HG03439 (cell line): ENCODE results near the gene TPD52L3.

ENCODE experiments used
- ATAC-seq: cut with Tn5 transposase; IDR thresholded peaks from one replicate; pipeline ENCODE4 v1.9.1; 2021; ENCODE audit warnings: mild to moderate bottlenecking, moderate library complexity; ENCODE audit not compliant: unreplicated experiment

Gene TPD52L3

DNA sequence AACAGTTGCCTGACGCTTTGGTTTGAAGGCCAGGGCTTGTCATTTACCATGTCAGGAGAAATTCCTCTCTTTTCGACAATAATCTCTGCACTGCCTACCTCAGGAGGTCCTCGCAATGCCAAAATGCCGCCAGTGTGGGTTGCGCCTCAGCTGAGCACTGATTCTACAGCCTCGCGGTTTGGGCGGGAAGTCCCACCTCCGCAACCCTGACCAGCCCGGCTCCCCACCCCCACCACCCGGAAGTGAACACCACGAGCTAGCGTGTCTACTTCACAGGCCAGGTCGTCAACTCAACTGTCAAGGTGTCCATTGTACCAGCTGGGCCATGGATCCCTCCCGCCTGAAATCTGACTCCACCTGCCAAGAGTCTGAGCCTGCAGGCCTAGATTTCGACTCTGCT, at the start of gene TPD52L3:
Gene TPD52L3, plus strand, starts transcription at position 273 of the 400 bp plus-strand sequence. CDS start 221 bp downstream, outside the sequence.
- no peak for ATAC-seq

GRCh38 chr9:6301858-6302257, 26.3 kb upstream of the TPD52L3 start:
- no peak for ATAC-seq

DNA sequence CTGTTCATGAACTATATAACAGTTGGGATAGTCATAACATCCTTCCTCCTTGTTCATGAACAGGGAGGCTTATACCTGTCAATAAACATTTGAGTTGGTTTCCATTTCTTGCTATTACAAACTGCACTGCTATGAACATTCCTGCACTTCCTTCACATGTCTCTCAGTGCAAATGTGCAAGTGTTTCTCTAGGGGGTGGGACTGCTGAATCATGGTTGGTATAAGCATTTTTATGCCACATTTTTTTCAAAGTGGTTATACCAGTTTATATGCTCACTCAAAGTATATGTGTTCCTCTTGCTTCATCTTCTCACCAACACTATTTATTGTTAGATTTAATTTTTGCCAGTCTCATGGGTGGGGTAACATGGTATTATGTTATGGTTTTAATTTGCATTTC, 25.8 kb upstream of the TPD52L3 start:
- no peak for ATAC-seq

GRCh38 chr9:6304232-6304631, 23.9 kb upstream of the TPD52L3 start:
- no peak for ATAC-seq

GRCh38 chr9:6305954-6306563, 22.1 kb upstream of the TPD52L3 start:
- no peak for ATAC-seq

DNA sequence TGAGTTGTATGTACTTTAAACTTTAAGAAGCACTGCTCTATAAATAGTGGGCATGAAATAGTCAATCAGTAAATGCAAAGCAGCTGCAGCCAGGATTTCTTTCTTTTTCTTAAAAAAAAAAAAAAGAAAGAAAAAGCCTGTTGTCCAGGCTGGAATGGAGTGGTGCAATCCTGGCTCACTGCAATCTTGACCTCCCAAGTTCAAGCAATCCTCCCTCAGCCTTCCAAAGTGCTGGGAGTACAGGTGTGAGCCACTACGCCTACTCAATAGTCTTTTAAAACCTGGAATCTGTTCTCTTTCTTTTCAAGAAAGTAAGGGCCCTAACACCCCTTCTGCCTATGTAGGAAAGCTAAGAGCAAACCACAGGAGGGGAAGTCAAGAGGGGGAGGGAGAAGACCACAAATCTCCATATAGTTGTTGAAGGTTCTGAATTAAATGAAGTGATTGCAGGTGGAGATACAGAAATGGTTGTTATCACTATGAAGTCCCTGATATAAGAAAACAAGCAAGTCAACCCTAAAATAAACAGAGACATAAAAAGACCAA, 20.6 kb upstream of the TPD52L3 start:
- ATAC-seq = no peak

DNA sequence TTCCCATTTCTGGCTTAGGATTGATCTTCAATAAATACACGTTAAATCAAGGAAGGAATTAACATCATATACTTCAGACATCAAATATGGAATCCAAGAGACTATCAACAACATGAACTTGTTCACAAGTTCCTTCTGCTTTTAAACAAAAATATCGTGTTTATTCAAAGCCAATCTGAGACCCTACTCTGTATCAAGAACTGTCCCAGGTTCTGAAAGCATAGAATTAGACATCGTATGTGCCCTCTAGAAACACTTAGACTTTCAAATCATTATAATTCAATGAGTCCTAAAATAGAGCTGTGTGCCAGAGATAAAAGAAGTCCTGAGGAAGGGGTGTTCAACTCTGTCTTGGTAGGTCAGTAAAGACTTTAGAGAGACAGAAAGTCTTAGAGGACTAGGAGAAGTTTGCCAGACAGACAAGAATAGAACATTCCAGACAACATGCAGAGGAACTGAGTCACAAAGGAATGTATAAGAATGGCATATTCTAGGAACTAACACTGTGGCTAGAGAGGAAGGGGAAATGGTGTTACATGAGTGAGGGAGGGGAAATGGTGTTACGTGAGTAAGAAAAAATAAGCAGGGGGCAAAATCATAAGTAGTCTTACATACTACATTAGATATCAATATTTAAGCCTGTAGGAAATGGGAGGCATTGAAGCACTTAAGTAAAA, 2.9 kb downstream of the TPD52L3 start:
- ATAC-seq = no peak

- no peak for ATAC-seq
Observed at GRCh38 chr9:6334305-6334704, 6.1 kb downstream of the TPD52L3 start.

DNA sequence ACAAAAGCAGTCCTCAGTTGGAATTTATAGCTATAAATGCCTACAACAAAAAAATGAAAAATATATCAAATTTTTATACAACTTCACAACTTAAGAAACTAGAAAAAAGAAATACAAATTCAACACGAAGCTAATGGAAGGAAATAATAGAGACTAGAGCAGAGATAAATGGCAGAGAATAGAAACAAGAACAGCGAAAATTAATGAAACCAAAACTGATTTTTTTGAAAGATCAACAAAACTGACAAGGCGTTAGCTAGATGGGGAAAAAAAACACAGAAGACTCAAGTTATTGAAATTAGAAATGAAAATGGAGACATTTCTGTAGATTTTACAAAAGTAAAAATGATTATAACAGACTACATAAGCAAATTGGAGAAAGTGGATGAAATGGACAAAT, 20.6 kb downstream of the TPD52L3 start:
- no peak for ATAC-seq

GRCh38 chr9:6351737-6352136, 23.6 kb downstream of the TPD52L3 start:
- no peak for ATAC-seq

GRCh38 chr9:6354072-6354686, 26.0 kb downstream of the TPD52L3 start:
- ATAC-seq = no peak

GRCh38 chr9:6355728-6356127, 27.6 kb downstream of the TPD52L3 start:
- ATAC-seq = no peak

GRCh38 chr9:6356441-6356840, 28.3 kb downstream of the TPD52L3 start:
- ATAC-seq = no peak

DNA sequence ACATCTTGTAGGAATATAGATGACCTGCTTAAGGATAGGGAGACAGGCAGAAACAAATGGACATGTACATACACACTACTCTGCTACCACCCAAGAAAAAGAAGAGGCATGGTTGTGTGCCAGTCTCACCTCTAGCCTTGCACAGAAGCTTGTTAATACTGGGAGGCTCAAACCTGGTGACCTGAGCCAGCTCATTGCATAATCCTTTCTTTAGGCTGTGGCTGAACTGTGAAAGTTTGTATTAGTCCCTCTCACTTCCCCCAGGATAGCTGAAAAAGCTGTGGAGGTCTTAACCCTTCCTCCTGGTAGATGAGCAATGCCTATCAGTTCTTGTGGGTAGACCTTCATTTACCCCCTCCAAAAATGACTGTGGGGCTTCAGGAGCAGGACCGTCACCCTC, 28.7 kb downstream of the TPD52L3 start:
- no peak for ATAC-seq

DNA sequence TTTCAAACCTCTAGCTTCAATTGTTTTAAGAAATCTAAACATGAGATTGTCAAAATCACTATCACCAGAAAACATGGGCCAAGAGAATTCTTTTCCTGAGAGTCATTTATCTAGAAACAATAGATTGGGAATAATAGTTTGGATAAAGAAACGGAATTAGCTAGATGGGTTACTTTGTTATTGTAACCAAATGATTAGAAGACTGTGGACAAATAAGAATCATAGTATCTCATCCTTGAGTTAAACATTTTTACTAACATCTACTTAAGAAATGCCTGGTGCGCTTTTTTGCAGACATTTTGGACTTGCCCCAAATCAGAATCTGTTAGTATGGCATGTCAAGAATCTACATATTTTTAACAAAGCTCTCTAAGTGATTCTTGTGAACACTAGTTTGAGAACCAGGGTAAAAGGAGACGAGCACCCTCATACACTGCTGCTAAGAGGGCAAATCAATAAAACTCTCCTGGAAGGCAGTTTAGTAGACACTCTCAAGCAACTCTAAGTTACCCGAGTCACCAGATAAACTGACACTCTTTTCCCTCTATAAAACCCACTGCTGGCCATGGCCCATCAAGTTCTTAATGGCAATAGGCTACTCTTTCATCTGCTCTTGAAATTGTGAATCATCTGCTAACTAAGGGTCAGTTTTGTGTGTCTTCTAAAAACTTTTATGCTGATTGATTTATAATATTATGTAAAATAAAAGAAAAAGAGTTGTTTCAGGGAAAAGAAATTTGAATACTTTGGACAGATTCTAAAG, 39.1 kb downstream of the TPD52L3 start:
- ATAC-seq = no peak

- no peak for ATAC-seq
Observed at GRCh38 chr9:6368831-6369230, 40.7 kb downstream of the TPD52L3 start.
